ENCODE results near the gene TH. TPM values are rescaled to one million over a fixed set of nuclear protein-coding genes. Genes with fewer than 3 reads are reported as not detected.
A peak's percentile ranks its signal among the peaks of the same experiment; 100 is the strongest.
"Not testable (repeated sequence)": the region's sequence is repeated elsewhere in the genome, so short reads cannot be mapped to it uniquely, and the experiment has no call there.

TH gene
- total and polyA plus RNA-seq, 10 donors, result 0.13 to 1.0 (median 0.27) TPM; not detected in 6

DNA sequence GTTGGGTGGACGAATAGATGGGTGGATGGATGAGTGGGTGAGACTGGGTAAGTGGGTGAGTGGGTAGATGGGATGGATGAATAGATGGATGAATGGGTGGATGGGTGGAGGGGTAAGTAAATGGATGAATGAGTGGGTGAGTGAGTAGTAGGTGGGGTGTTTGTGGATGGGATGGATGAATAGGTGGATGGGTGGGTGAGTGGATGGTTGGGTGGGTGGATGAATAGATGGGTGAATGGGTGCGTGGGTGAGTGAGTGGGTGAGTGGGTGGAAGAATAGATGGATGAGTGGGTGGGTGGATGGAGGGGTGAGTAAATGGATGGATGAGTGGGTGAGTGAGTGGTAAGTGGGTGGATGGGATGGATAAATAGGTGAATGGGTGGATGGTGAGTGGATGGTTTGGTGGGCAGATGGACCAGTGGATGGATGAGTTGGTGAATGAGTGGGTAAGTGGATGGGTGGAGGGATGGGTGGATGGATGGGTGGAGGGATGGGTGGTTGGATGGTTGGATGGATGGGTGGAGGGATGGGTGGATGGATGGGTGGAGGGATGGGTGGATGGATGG lies 45.0 kb downstream of the TH start:
- H3K27ac ChIP-seq, result no peak overlapping the region
- H3K9me3 ChIP-seq, result no peaks in the 10 kb centered on the region
- TF ChIP-seq POLR2A (IDR thresholded peaks at IDR 0.05) (no peak), POLR2AphosphoS5 (IDR thresholded peaks at IDR 0.05) (no peak)
- TF ChIP-seq, protein P1, sequence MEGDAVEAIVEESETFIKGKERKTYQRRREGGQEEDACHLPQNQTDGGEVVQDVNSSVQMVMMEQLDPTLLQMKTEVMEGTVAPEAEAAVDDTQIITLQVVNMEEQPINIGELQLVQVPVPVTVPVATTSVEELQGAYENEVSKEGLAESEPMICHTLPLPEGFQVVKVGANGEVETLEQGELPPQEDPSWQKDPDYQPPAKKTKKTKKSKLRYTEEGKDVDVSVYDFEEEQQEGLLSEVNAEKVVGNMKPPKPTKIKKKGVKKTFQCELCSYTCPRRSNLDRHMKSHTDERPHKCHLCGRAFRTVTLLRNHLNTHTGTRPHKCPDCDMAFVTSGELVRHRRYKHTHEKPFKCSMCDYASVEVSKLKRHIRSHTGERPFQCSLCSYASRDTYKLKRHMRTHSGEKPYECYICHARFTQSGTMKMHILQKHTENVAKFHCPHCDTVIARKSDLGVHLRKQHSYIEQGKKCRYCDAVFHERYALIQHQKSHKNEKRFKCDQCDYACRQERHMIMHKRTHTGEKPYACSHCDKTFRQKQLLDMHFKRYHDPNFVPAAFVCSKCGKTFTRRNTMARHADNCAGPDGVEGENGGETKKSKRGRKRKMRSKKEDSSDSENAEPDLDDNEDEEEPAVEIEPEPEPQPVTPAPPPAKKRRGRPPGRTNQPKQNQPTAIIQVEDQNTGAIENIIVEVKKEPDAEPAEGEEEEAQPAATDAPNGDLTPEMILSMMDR (IDR thresholded peaks at IDR 0.05 in 8 of 11, conservative IDR thresholded peaks at IDR 0.05 in 3 of 11), result no peak
- intact Hi-C loops (cut with DNase I; ENCODE audit: low total_unique reads), result no loop called here
- 84 to 94% (median 86%) methylated on average over 2 of the region's 2 CpGs for WGBS, 5 donors
- H3K27me3 ChIP-seq (replicated peaks in 1 of 7), result peaks cover 0 to 38% (median 10%) of the 10 kb centered on the region in 7 donors
- H3K4me1 ChIP-seq, result no peaks in the 10 kb centered on the region
- no peak for DNase-seq
- H3K36me3 ChIP-seq, result no peaks in the 10 kb centered on the region
- no peak overlapping the region for H3K4me3 ChIP-seq

DNA sequence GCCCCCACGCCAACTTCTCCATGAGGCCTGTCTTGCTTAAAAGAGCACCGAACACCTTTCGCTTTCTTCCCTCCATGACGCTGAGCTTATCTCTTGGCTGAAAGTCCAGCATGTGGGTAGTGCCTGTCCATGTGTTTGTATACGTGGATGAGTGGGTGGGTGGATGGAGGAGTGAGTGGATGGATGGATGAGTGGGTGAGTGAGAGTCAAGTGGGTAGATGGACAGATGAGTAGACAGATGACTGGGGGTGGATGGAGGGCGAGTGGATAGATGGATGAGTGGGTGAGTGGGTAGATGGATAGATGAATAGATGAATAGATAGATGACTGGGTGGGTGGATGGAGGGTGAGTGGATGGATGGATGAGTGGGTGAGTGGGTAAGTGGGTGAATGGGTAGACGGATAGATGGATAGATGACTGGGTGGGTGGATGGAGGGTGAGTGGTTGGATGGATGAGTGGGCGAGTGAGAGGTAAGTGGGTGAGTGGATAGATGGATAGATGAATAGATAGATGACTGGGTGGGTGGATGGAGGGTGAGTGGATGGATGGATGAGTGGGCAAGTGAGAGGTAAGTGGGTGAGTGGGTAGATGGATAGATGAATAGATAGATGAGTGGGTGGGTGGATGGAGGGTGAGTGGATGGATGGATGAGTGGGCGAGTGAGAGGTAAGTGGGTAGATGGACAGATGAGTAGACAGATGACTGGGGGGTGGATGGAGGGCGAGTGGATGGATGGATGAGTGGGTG lies 46.7 kb downstream of the TH start:
- H3K4me1 ChIP-seq; intact Hi-C loops (cut with DNase I; ENCODE audit: low total_unique reads); H3K4me3 ChIP-seq; H3K9me3 ChIP-seq; H3K27ac ChIP-seq; DNase-seq; H3K36me3 ChIP-seq: not testable (repeated sequence)
- peaks cover 0 to 55% (median 22%) of the 10 kb centered on the region in 7 donors for H3K27me3 ChIP-seq (replicated peaks in 1 of 7)
- 85 to 93% (median 90%) methylated on average over 8 to 10 of the region's 10 CpGs for WGBS, 5 donors

DNA sequence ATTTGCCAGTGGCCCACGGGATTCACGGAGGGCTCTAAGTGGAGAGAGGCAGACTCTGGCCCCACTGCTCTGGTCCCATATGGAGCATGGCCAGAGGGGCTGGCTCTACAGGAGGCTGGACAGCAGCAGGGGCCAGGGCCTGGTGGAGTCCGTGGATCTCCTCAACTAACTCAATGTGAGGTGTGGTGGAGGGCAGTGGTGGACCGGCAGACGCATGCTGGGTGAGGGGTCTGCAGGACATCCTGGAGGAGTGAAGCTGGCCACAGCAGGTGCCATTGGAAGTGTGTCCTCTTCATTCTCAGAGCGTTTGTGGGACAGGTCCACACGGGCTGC lies 48.0 kb downstream of the TH start:
- no peak for DNase-seq
- H3K4me1 ChIP-seq, result no peaks in the 10 kb centered on the region
- intact Hi-C loops (cut with DNase I; ENCODE audit: low total_unique reads), result no loop called here
- no peaks in the 10 kb centered on the region for H3K9me3 ChIP-seq
- H3K4me3 ChIP-seq, result no peak overlapping the region
- no peaks in the 10 kb centered on the region for H3K36me3 ChIP-seq
- H3K27me3 ChIP-seq (replicated peaks in 1 of 7), result peaks cover 0 to 53% (median 25%) of the 10 kb centered on the region in 7 donors
- WGBS, 5 donors, result 87 to 98% (median 92%) methylated on average over 6 to 7 of the region's 7 CpGs
- TF ChIP-seq, protein P1 (IDR thresholded peaks at IDR 0.05 in 8 of 11, conservative IDR thresholded peaks at IDR 0.05 in 3 of 11), result no peak
- TF ChIP-seq POLR2A (IDR thresholded peaks at IDR 0.05) (no peak), POLR2AphosphoS5 (IDR thresholded peaks at IDR 0.05) (no peak)
- H3K27ac ChIP-seq, result no peak overlapping the region

DNA sequence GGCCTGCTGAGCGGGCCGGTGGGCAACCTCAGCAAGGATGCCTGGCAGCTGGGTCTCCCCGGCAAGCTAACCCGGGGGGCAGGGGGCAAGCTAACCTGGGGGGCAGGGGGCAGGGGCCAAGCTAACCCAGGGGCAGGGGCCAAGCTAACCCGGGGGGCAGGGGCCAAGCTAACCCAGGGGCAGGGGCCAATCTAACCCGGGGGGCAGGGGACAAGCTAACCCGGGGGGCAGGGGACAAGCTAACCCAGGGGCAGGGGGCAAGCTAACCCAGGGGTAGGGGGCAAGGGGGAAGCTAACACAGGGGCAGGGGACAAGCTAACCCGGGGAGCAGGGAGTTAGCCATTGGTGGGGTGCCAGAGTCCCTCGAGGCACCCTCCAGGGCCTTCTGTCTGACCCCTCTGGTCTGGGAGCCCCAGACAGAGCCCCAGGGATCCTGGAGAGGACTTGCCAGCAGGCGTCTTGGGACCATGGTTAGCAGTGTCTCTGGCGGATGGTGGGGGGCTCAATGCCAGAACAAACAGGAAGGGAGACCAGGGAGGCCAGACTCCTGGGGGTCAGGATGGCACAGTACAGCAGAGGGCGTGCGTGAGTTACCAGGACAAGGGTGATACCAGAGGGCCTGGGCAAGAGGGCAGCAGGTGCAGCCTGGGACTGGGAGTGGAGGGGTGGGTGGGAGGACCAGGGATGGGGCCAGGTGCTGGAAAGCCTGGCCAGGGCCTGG lies 48.5 kb downstream of the TH start:
- H3K4me3 ChIP-seq, result no peak overlapping the region
- no peak for TF ChIP-seq POLR2A (IDR thresholded peaks at IDR 0.05)
- no peak for TF ChIP-seq POLR2AphosphoS5 (IDR thresholded peaks at IDR 0.05)
- TF ChIP-seq, protein P1 (IDR thresholded peaks at IDR 0.05 in 8 of 11, conservative IDR thresholded peaks at IDR 0.05 in 3 of 11), result no peak
- peaks cover 0 to 49% (median 25%) of the 10 kb centered on the region in 7 donors for H3K27me3 ChIP-seq (replicated peaks in 1 of 7)
- H3K4me1 ChIP-seq, result no peaks in the 10 kb centered on the region
- H3K9me3 ChIP-seq, result no peaks in the 10 kb centered on the region
- peak; percentile 53 for DNase-seq
- WGBS, 5 donors, result 79 to 90% (median 89%) methylated on average over 7 to 13 of the region's 13 CpGs
- intact Hi-C loops (cut with DNase I; ENCODE audit: low total_unique reads), result no loop called here
- no peaks in the 10 kb centered on the region for H3K36me3 ChIP-seq
- no peak overlapping the region for H3K27ac ChIP-seq

All from spleen (tissue), 11 donors.